ENCODE results near the gene LCNL1.

The LCNL1 gene

GRCh38 chr9:136960212-136960937 lies 22.4 kb upstream of the LCNL1 start:
- no peak for DNase-seq

GRCh38 chr9:136960938-136961275 lies 21.9 kb upstream of the LCNL1 start:
- DNase-seq: no peak

GRCh38 chr9:136961279-136962065 lies 21.3 kb upstream of the LCNL1 start:
- no peak for DNase-seq

- no peak for DNase-seq
Measured at GRCh38 chr9:136962163-136962562, 20.6 kb upstream of the LCNL1 start.

GRCh38 chr9:136962701-136963248 lies 20.0 kb upstream of the LCNL1 start:
- no peak for DNase-seq

- no peak for DNase-seq
Measured at GRCh38 chr9:136963341-136963740, 19.5 kb upstream of the LCNL1 start.

- no peak for DNase-seq
Measured at GRCh38 chr9:136963751-136964150, 19.0 kb upstream of the LCNL1 start.

- DNase-seq: no peak
Measured at GRCh38 chr9:136964171-136964689, 18.6 kb upstream of the LCNL1 start.

- DNase-seq: no peak
Measured at GRCh38 chr9:136964833-136965422, 17.9 kb upstream of the LCNL1 start.

GRCh38 chr9:136965771-136966484 lies 16.9 kb upstream of the LCNL1 start:
- DNase-seq: no peak

- no peak for DNase-seq
Measured at GRCh38 chr9:136968333-136969127, 14.3 kb upstream of the LCNL1 start.

GRCh38 chr9:136969150-136969549 lies 13.6 kb upstream of the LCNL1 start:
- DNase-seq: no peak

- DNase-seq: no peak
Measured at GRCh38 chr9:136969774-136970173, 13.0 kb upstream of the LCNL1 start.

GRCh38 chr9:136970361-136970760 lies 12.4 kb upstream of the LCNL1 start:
- DNase-seq: no peak

- no peak for DNase-seq
Measured at GRCh38 chr9:136971746-136972145, 11.0 kb upstream of the LCNL1 start.

GRCh38 chr9:136972335-136972734 lies 10.5 kb upstream of the LCNL1 start:
- no peak for DNase-seq

- DNase-seq: no peak
Measured at GRCh38 chr9:136972743-136973142, 10.1 kb upstream of the LCNL1 start.

- DNase-seq: no peak
Measured at GRCh38 chr9:136973618-136974617, 8.9 kb upstream of the LCNL1 start.

- no peak for DNase-seq
Measured at GRCh38 chr9:136974817-136975535, 7.8 kb upstream of the LCNL1 start.

GRCh38 chr9:136975644-136976043 lies 7.1 kb upstream of the LCNL1 start:
- no peak for DNase-seq
